VCaP (cell line): ENCODE results near the gene PSD4.

Experiments used
- H3K27ac ChIP-seq: fragments of 450-650 bp; 2 replicates; pipeline ENCODE4 v1.5.1; 2017
- TF ChIP-seq, protein P1 (sequence below): fragments of 450-650 bp; conservative IDR thresholded peaks from 2 replicates; pipeline ENCODE4 v1.5.1; 2017; ENCODE audit warnings: mild to moderate bottlenecking, moderate library complexity

The PSD4 gene

DNA sequence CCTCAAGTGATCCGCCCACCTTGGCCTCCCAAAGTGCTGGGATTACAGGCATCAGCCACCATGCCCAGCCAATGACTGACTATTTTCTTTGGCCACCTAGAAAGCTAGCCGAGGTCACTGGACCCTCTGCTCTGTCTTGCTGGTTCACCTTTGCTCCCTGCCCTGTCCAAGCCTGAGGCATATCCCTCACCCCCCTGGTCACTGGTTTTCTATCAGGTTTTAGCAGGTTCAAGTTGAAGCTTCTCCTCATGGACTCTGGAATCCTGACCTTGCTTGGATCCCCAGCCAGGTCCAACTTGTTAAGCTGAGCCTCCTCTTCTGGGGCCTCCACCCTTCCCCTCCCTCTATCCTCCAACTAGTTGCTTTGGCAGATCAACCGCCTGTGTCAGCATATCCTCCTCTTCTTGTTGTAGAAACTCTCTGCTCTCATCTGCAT is 71.5 kb downstream of the PSD4 start:
- TF ChIP-seq, protein P1, sequence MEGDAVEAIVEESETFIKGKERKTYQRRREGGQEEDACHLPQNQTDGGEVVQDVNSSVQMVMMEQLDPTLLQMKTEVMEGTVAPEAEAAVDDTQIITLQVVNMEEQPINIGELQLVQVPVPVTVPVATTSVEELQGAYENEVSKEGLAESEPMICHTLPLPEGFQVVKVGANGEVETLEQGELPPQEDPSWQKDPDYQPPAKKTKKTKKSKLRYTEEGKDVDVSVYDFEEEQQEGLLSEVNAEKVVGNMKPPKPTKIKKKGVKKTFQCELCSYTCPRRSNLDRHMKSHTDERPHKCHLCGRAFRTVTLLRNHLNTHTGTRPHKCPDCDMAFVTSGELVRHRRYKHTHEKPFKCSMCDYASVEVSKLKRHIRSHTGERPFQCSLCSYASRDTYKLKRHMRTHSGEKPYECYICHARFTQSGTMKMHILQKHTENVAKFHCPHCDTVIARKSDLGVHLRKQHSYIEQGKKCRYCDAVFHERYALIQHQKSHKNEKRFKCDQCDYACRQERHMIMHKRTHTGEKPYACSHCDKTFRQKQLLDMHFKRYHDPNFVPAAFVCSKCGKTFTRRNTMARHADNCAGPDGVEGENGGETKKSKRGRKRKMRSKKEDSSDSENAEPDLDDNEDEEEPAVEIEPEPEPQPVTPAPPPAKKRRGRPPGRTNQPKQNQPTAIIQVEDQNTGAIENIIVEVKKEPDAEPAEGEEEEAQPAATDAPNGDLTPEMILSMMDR = no peak
- H3K27ac ChIP-seq = no peak overlapping the region

DNA sequence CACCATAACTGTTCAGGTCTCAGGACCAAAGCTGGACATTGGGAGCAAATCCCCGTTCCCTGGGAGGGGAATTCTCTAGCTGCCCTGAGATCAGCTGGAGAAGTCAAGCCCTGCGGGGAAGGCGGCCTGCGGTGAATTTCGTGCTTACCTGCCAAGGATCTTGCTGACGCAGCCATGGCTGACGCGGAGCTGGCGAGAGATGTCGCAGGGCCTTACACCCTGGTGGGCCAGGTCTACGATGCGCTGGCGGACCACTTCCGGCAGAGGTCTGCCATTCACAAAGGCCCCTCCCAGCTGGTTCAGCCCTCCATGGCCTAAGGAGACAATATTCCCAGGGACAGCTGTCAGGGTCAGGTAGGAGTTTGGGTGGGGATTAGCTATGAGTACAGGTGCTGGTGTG is 72.8 kb downstream of the PSD4 start:
- H3K27ac ChIP-seq = no peak overlapping the region
- TF ChIP-seq, protein P1 = no peak

DNA sequence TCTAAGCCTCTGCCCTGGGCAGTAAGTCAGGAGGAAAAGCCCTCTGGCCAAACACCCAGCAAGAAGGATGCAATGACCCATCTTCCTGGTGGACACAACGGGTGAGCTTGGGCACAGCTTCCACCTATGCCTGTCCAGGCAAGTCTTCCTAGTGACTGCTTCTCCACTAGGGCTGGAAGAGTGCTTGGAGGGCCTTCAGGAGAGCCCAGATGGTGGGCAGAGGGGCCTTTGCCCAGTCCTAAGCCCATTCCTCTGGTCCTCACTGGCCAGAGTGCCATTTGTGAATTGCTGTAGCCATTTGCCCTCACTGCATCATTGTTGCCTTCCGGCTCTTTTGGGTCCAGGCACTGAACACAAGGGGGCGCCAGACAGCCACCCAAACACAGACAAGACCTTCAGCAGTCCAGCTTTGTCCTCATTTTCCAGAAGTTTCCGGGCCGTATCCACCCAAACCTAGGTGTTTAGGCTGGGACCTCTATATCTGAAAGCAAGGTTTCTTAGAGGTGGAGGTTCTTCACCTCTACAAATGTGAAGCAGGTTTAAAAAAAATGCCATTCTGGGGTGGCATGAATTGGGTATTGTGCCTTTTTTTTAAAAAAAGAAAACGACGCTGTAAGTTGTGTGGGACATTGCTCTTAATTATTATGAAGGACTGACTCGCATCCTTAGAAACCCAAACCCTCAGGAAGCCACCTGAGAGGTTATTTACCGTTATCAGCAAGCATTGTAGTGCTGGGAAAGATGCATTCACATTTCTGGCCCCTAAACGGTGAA is 75.4 kb downstream of the PSD4 start:
- H3K27ac ChIP-seq = no peak overlapping the region
- TF ChIP-seq, protein P1 = peak; percentile 91

DNA sequence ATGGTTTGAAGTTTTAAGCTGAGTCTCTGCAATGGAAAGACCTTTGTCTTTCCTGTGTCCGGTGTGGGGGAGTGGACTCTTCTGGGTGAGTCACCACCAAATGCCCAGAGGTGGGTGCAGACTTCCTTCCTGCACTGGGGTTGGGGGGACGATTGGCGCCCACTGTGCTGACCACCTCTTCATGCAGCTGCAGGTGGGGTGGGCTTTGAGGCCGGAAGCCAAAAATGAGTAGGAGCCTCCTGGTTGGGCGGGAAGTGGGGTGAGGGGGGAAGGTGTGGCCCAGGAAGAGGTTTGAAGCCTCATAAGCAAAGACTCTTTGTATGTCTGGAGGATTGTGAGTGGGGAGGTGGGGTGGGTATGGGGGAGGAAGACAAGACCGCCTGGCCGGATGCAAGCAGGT is 77.3 kb downstream of the PSD4 start:
- no peak overlapping the region for H3K27ac ChIP-seq
- TF ChIP-seq, protein P1 = no peak

DNA sequence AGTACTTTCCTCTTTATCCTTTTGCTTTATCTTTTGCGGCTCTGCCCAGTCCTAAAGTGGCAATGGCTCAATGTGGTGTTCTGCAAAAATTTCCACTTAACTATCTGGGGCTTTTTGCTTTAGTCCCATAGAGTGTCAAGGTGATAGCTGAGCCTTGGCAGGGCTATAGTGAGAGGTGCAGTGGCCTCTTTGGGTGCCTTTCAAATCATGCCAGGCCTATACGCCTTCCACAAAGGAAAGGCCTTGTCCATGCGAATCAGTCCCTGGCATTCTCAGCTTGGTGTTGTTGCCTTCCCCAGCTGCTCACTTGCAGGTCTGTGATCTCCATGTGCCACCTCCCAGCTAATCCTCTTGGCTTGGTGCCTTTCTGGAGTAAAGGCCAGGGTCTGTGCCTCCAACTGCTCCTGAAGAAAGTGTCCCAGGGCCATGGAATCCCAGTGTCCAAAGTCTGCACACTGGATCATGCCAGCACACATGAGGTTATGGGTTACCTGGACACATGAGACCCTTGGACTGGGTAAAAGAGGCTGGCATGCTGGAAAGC is 78.3 kb downstream of the PSD4 start:
- H3K27ac ChIP-seq = no peak overlapping the region
- TF ChIP-seq, protein P1 = no peak

DNA sequence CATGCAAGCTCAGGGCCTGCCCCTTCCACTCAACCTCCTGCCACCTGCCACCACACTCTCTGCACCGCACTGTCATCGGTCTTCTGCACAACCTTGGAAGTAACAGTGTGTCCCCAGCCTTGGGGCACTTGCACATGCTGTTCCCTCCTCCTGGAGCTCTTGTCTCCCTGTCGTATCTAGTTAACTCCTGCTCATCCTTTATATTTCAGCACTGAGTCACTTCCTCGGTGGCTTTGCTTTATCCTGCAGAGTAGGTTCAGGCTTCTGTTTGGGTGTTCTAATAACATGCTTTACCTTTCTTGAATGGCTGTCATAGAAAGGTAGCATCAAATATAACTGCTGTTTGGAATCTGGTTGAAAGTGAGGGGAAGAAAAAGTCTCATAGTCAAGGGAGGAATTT is 79.7 kb downstream of the PSD4 start:
- TF ChIP-seq, protein P1 = no peak
- no peak overlapping the region for H3K27ac ChIP-seq

DNA sequence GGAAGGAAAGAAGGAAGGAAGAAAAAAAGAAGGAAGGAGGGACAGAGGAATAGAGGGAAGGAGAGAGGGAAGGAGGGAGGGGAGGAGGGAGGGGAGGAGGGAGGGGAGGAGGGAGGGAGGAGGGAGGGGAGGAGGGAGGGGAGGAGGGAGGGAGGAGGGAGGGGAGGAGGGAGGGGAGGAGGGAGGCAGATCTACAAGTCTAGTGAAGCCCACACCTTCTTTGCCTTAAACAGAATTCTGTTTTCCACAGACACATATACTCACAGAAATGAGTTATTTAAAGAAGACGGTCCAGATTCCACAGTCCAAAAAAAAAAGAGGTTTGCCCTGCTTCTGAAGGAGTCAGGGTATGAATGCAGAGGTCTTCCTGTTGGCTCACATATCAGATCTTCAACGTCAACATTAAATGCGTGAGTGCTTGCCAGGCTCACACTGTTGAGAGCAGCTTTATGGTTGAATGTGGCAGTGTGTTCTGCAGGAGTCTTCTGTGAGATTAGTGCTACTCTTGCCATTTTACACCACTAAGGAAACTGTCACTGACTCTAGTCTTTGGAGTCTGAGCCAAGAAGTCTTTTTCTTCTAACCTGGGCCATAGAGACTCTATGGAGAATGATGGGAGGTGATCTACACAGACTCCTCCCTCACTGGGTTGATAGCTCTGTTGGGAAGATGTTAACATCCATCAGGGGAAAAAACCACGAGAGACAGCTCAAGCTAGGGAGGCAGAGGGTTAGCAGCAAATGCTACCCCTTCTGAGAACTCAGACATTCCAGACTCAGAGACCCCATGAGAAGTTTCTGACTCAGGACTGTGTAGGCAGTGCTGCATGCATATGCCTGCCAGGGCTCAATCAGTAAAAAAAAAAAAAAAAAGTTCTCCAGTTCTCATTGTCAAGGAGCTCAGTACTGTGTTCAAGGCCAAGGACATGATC is 81.6 kb downstream of the PSD4 start:
- TF ChIP-seq, protein P1 = no peak
- no peak overlapping the region for H3K27ac ChIP-seq
